ENCODE measurements around the gene PAXIP1.

DNA sequence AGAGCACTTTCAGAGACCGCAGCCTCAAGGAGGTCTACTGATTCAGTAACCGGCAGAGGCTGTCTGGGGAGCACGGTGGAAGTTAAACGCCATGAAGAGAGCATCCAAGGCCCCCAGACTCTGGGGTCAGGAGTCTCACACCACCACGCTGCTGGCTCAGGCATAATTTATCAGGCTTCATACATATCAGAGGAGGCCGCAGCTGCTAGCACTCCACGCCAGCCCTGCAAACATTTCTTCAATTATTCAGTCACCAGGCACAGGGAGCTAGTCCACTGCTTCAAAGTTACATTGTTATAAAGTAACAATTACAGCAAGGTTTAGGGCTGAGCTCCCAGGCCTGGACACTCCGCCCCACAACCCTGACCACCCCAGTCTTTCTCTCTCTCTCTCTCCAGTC lies 97.8 kb downstream of the PAXIP1 start:
- TF ChIP-seq EGR1 (IDR thresholded peaks at IDR 0.05) (no peak), TAF1 (IDR thresholded peaks at IDR 0.05; ENCODE audit: low read depth) (no peak), EP300 (IDR thresholded peaks at IDR 0.05; ENCODE audit: borderline replicate concordance) (no peak), RAD21 (IDR thresholded peaks at IDR 0.05; ENCODE audit: low read depth) (no peak), CREB1 (IDR thresholded peaks at IDR 0.05; ENCODE audit: low read depth) (no peak)
- TF ChIP-seq, protein P1, sequence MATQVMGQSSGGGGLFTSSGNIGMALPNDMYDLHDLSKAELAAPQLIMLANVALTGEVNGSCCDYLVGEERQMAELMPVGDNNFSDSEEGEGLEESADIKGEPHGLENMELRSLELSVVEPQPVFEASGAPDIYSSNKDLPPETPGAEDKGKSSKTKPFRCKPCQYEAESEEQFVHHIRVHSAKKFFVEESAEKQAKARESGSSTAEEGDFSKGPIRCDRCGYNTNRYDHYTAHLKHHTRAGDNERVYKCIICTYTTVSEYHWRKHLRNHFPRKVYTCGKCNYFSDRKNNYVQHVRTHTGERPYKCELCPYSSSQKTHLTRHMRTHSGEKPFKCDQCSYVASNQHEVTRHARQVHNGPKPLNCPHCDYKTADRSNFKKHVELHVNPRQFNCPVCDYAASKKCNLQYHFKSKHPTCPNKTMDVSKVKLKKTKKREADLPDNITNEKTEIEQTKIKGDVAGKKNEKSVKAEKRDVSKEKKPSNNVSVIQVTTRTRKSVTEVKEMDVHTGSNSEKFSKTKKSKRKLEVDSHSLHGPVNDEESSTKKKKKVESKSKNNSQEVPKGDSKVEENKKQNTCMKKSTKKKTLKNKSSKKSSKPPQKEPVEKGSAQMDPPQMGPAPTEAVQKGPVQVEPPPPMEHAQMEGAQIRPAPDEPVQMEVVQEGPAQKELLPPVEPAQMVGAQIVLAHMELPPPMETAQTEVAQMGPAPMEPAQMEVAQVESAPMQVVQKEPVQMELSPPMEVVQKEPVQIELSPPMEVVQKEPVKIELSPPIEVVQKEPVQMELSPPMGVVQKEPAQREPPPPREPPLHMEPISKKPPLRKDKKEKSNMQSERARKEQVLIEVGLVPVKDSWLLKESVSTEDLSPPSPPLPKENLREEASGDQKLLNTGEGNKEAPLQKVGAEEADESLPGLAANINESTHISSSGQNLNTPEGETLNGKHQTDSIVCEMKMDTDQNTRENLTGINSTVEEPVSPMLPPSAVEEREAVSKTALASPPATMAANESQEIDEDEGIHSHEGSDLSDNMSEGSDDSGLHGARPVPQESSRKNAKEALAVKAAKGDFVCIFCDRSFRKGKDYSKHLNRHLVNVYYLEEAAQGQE (IDR thresholded peaks at IDR 0.05; ENCODE audit: low read depth): no peak
- TF ChIP-seq, protein P2, sequence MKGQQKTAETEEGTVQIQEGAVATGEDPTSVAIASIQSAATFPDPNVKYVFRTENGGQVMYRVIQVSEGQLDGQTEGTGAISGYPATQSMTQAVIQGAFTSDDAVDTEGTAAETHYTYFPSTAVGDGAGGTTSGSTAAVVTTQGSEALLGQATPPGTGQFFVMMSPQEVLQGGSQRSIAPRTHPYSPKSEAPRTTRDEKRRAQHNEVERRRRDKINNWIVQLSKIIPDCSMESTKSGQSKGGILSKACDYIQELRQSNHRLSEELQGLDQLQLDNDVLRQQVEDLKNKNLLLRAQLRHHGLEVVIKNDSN (IDR thresholded peaks at IDR 0.05): no peak
